Measurements from ENCODE around the gene METAP2.

Gene METAP2

GRCh38 chr12:95516757-95517156 lies 42.8 kb downstream of the METAP2 start:
- no peak for DNase-seq

DNA sequence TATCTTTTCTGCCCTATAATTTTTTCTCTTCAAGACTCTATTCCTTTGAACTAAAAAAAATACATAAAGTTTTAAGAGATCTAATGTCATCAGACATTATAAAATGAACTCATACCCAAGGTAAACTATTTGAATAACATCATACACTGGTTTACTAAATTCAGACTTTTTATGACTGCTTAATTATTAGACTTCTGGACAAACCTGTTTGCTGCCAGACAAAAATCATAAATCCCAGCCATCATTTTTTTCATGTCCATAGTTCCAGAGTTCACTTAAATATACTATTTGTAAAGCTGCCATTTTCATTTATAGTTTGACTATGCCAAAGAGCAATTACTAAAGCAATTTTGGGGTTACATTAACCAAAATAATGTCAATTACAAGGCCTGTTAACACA lies 43.3 kb downstream of the METAP2 start:
- no peak for DNase-seq

DNA sequence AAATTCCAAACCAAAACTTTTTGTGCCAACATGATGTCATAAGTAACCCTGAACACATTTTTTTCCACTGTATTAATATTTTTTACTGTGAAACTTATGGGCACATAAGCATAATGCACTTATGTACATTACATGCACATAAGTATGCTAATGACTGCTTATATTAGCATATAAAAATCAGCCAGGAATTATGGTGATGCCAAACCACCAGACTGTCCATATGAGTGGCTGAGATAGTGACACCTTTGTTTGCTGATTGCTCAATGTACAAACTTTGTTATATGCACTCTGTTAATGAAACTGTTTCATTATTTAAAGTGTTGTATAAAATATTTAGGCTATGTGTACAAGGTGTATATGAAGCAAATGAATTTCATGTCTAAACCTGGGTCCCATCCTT lies 45.0 kb downstream of the METAP2 start:
- no peak for DNase-seq

DNA sequence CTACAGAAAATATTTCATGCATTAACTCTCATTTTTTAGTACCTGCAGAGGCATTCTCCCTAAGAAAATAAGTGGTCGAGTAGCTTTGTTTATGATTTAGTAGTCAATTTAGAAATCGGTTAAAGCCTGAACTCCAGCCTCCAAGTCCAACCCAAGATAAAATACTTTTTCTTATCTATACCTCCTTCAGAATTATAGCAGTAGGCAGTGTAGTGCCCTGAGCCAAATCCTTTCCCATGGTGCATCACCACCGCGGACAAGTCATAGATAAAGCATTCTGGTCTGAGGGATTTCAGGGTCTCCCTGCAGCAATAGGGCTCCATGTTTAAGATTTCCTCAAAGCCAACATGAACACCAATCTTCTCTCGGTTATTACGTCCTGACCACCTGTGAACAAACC lies 46.9 kb downstream of the METAP2 start:
- DNase-seq, result no peak

GRCh38 chr12:95522692-95523091 lies 48.7 kb downstream of the METAP2 start:
- DNase-seq, result no peak

DNA sequence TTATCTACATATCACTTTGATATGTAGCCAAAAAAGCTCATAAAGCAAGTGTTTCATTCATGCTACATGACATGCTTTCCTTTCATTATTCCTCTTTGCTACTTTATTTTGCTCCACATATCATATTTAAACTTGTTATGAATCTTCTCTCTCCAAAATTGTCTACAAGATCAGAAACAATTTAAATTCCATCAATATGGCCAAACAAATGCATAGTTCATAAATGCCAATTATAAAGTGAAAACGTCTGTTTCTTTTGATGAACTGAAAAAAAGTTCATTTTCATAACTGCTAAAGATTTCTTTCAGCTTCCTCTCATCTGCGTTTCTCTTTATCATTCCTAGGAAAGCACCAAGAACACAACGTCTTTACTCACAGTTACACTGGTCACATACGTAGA lies 54.5 kb downstream of the METAP2 start:
- DNase-seq, result no peak

DNA sequence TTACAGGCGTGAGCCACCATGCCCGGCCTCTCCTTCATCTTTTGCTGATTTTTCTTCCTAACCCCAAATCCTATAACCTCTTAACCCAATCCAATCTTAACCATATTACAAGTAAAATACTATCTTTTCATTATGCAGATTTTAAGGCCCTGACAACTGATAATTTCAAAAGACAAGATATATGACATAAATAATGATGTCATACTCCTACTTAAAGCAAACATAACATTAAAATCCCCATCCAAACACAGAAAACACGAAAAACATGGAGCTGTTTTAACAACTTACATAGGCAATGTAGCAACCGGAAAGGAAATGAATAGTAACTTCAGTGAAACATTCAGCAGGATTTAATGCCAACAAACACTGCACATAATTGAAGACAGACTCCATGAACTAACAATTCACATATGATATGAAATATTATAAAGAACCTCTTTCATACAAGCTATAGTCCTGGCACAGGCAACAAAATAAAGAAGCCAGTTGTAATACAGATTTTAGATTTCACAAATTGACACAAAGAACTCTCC lies 55.8 kb downstream of the METAP2 start:
- DNase-seq, result no peak

- DNase-seq, result no peak
Observed at GRCh38 chr12:95532851-95533250, 58.9 kb downstream of the METAP2 start.

DNA sequence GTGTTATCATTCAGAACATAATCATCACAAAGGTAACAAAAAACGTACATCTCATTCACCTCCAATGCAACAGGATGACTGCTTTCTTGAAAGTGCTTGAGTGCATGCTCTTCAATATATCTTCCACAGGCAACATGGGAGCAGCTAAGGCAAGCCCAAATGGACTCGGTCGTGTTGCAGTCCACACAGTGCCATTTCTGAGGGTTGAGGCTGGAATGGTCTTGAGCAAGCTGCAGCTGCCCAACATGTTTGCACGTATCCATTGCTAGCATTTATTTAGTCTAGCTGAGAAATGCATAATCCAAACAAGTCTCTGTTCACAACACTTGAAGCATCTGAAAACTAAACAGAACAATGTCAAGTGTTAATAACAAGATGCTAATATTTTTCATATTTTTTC lies 60.0 kb downstream of the METAP2 start:
- no peak for DNase-seq

- no peak for DNase-seq
Observed at GRCh38 chr12:95538006-95538405, 64.1 kb downstream of the METAP2 start.

DNA sequence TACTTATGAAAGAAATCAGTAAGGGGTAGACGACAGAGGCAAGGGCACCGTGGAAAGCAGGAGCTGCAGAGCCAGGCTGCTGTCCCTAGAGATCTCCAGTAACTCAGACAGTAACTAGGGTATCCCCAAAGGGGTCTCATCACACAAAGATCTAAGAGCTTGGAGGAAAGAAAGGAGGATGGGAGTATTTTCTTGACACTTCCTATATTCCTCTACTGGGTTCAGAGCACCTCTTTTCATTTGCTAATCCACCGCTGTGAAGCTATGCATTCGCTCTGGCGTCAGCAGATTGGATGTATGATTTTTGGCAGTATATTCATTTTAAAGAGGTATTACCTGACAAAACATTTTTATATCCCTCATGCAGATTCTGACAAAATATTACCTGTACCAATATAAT lies 64.7 kb downstream of the METAP2 start:
- DNase-seq, result no peak

DNA sequence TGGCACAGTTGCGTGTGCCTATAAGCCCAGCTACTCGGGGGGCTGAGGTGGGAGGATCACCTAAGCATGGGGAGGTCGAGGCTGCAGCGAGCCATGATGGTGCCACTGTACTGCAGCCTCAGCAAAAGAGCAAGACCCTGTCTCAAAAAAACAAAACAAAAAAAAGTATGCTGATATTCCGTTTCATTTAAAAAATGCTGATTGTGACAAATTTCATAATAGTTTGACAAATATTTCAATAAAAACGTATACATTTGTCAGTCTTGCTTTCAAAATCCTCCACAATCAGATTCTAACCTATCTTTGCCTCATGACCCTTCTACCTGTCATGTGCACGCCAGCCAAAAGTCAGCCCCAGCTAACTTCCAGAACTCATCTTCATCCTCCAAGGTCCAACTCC lies 67.5 kb downstream of the METAP2 start:
- DNase-seq, result no peak

GRCh38 chr12:95543305-95543704 lies 69.4 kb downstream of the METAP2 start:
- DNase-seq, result no peak

DNA sequence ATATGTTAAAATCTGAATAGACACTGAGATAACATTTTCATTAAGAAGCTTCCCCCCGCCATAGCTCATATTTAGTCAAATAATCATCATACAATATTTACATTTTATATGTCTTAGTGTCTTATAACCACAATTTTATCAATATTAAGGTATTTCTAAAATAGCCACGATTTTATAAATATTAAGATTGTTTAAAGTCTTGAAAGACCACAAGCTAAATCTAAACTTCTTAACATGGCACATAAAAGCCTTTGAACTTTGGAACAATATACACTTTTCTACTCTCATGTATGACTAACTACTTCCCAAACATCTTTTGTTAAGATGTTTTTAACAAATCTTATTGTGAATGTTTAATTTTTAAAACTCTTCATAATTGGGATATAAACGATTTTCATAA lies 70.8 kb downstream of the METAP2 start:
- no peak for DNase-seq

DNA sequence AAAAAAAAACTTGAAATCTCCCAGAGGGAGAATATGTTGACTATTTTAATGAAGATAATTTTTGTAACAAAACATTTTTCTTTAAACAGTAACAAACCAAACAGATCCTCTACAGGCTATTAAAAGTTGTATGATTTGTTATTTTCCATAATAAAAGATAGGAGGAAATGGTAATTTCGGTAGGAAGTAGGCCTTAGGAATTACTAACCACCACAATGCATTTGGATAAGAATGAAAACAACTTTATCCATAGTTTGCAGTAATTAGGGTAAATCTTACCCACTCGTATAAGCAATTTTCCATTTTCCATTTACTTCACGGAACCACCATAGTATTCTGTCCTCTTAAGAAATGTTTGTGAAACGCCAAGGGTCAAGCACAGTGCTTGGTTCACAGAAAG lies 71.4 kb downstream of the METAP2 start:
- DNase-seq, result no peak

DNA sequence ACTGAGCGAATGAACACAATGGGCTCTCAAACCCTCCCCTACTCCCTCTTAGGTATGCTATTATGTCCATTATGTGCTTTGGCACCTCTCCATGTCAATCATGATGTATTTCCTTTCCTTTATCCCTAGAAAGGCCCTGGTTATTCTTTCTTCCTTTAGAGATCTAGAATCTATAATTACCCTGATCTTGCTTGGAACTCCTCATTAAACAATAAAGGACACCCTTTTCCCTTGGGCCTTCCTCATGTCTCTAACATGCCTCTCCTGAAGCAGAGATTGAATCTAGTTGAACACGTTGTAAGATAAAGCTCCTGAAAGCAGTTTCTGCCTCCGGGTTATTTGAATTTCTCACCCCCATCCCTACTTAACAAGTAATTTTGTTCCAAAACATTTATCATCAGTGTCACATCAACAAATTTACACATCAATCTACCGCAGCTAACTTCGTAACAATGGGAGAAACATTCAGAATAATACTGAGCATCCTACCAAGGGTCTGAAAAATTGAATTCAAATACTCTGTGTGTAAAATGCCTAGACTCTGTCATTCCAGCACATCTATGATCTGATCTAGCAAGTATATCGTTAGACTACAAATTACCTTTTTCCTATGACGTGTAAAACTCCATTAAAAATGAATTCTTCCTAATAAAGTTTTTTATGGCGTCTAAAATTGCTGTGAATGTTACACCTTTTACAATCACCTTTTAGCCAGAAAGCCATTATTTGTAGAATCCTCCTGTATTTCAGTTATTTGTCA lies 72.0 kb downstream of the METAP2 start:
- DNase-seq, result peak; percentile 61

GRCh38 chr12:95546491-95546813 lies 72.5 kb downstream of the METAP2 start:
- DNase-seq, result no peak

DNA sequence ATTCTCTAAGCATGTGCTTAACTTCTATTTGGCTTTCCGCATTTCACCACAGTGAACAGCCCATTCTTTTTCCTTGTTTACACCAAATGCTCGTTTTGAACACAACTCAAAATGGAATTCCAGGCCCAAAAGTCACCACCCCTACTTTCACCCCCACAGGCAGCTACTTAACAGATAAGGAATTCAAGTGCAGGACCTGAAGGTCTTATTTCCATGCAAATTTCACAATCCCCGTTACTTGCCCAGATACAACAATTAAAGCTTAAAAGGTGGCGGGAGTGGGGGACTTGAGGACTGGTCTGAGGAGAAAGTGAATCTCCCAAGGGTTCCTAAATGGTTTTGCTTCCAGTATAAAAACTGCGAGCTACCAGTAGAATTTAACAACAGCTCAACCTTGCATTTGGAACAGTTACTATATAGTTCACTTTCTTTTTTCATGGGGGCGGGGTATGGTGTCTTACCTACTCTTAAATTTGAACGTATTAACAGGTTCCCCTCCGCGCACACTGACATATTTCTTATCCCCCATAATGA lies 73.6 kb downstream of the METAP2 start:
- no peak for DNase-seq

DNA sequence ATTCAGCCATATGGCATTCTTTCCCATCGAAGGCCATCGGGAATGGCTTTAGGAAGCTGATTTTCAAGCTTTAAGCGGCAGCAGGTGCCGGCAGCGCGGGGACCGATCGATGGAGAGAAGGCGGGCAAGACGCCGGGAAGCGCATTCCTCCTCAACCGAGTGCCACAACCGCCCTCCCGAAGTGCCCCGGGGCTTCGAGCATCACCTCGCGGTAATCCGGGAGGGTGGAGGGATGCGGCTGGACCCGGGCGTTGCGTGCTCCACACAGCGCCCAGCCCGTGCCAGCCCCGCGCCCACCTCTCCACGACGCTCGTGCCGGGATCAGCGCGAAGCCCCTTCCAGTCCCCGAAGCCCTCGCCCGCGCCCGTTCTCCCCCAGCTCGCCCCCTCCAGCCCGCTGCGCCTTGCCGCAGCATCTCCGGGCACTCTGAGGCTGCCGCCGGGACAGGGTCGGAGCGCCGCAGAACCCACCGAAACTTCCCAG lies 74.1 kb downstream of the METAP2 start:
- DNase-seq, result no peak

GRCh38 chr12:95548539-95549391 lies 74.8 kb downstream of the METAP2 start:
- no peak for DNase-seq

DNA sequence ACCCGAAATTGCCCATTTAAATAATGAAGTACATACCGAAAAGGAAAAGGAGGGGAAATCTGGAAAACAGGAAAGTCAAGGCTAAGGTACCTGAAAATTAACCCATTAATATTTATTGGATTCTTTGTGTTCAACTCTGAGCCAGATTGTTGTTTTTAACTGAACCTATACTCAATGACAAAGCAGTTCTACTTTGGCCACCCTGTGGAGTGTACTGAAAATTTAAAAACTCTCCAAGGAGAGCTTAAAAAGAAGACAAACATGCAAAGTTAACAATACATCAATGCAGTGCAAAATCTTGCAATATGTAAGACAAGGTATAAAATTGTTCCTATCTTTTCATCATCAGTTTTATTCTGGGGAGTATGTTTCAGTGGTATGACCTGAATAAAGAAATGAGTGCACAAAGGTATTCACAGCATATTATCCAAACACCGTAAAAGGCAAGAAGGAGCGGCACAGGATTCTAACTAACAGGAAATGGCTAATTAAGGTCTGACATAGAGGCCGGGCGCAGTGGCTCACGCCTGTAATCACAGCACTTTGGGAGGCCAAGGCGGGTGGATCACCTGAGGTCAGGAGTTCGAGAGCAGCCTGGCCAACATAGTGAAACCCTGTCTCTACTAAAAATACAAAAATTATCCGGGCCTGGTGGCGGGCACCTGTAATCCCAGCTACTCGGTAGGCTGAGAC lies 75.6 kb downstream of the METAP2 start:
- peak; percentile 8 for DNase-seq

DNA sequence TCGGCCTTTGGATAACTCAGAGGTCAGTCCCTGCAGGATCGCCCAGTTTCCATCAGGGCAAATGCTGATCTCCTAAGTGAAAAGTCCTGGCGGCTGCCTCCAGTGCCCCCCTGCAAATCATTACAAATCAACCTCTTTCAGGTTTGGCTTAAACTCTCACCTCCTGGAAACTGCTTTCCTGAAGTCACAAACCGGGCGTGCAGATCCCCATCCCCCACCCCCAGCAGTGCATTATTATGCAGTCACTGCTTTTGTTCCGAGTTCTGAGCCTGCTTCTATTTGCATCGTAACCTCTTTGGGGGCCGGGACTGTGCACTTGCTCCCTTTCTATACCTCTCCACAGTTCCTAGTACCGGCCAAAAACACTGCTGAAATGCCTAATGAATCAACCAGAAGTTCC lies 77.4 kb downstream of the METAP2 start, which contains the start of gene USP44:
USP44 (minus strand) TSS at position 172 of the 400 bp plus-strand sequence. CDS start 17,220 bp downstream, outside the sequence.
- no peak for DNase-seq

DNA sequence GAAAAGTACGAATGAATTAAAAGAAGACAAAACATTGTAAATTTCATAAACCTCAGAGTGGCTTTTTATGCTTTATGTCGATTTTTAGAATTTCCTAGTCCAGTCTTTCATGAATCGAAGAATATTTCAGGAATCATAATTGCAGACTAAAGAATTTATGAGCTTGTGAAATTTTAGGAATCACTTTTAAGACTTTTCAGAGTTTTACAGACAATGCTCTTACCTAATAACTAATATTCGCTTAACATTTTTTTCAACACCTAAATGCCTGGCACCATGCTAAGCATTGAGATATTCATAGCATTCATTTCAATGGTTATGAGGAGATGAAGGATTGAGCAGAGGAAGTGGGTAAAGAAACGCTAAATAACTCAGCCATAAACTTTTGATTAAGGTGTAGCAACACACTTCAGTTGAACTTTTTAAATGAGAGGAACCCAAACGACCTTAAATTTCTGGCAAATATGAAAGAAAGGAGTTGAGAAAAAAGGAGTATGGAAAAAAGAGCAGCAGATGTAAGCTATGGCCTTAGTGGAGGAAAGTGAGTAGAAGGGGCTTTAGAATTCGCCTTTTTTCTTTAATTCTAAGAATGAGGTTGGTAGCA lies 78.1 kb downstream of the METAP2 start:
- DNase-seq, result no peak

Measured in DMS153 (cell line).